B cell (primary cell): ENCODE data around the gene NCKAP1.

Experiments
- CTCF ChIP-seq: fragments of 200-600 bp; IDR thresholded peaks from one replicate; pipeline ENCODE4 v1.8.0; 2022; ENCODE audit warnings: antibody characterized with exemption, mild to moderate bottlenecking
- EZH2 ChIP-seq: IDR thresholded peaks from 2 replicates; pipeline ENCODE4 v1.6.1; 2012; ENCODE audit warnings: borderline replicate concordance, low read depth, mild to moderate bottlenecking, moderate library complexity, low read length; ENCODE audit not compliant: insufficient read depth, poor library complexity, severe bottlenecking

- no peak for TF ChIP-seq CTCF
- TF ChIP-seq EZH2, result no peak
These were observed 174.6 kb downstream of the NCKAP1 start for GRCh38 chr2:182863642-182864041.
